GM21528 (cell line): ENCODE results near the gene GABBR2.
"Not testable (repeated sequence)": the region's sequence is repeated elsewhere in the genome, so short reads cannot be mapped to it uniquely, and the experiment has no call there.

Experiments used
- ATAC-seq: cut with Tn5 transposase; IDR thresholded peaks from one replicate; pipeline ENCODE4 v1.9.1; 2021; ENCODE audit warnings: mild to moderate bottlenecking, moderate library complexity; ENCODE audit not compliant: unreplicated experiment, low FRiP score

GABBR2 gene

DNA sequence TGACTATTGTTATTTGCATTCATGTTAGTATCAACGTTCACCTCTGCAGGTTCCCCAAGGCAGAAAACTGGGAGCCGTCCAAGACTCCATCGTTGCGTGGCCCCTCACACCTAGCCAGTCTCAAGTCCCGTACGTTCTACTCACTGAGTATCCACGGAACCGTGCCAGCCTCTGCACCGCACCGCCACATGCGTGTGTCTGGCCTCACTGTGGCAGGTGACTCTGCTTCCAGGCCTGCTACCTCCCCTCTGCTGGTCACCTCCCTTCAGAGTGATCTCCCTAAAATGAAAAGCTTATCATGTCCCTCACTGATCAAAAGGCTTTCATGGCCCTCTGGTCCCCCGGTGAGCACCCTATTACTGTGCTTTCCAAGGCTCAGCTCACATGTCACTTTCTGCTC is 108.1 kb downstream of the GABBR2 start:
- ATAC-seq: no peak

DNA sequence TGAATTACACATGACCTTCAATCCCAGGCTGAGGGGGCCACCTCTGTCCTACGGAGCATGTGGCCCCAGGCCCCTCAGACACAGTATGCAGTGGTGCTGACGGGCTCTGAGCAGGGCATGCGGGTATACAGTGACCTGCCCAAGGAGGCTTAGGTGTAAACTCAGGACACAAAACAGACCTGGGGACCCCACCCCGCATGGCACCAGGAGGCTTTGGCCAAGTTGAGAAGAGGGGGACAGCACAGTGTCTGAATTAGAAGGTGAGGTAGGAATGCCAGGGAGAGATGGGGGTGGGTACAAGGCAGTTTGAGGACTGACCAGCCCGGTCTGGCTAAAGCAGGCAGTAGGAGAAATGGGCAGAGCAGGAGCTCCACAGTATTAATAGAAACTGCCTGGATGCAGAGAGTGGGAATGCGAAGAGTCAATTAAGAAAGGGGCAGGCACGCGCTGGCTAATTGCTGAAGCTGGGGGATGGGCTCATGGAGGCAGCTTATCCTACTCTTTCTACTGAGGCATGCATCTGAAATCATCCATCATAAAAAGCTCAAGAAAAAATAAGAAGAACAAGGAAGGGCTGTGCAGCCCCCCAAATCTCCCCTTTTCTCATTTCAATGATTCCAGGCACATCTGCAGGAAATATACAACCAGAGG is 109.0 kb downstream of the GABBR2 start:
- ATAC-seq: no peak

DNA sequence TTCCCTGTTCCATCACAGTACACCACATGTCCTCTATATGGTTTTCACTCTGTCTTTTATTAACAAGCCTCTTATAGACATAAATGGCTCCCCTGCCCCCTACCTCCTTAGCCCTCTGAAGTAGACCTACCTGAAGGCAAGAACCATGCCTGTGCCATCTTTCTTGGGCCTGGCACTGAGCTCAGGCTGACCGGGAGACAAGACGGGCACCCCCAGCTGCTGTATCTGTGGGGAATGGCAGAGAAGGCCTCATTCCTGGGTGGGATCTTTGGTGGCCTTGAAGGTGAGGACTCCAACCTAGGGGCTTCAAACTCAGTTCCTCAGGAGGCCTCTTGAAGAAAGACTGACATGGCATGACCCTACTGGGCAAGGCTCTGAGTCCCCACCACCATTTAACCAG is 109.9 kb downstream of the GABBR2 start:
- ATAC-seq: no peak

GRCh38 chr9:98597236-98597771 is 111.4 kb downstream of the GABBR2 start:
- no peak for ATAC-seq

DNA sequence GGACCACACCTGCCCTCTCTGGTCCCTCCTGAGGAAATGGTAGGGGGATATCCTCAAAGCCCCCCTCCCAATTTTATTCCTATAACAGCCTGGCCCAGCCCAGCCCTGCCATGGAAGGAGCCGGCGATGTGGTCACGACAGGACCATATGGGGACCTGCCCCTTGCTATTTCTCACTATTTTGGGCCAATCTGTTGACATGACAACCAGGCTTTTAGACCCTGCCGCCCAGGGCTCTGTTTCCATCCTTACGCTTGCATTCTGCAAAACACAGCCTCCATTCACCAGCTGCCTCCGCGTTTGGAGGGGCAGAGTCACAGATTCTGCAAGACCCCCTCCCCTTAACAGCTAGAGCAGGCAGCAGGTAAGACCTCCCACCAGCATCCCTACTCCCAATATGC is 112.2 kb downstream of the GABBR2 start:
- ATAC-seq: no peak

- ATAC-seq: no peak
These were observed 114.1 kb downstream of the GABBR2 start for GRCh38 chr9:98594546-98595160.

GRCh38 chr9:98593354-98594253 is 115.1 kb downstream of the GABBR2 start:
- no peak for ATAC-seq

- ATAC-seq: no peak
These were observed 117.0 kb downstream of the GABBR2 start for GRCh38 chr9:98591696-98592095.

- no peak for ATAC-seq
These were observed 118.6 kb downstream of the GABBR2 start for GRCh38 chr9:98590101-98590500.

GRCh38 chr9:98589102-98589501 is 119.6 kb downstream of the GABBR2 start:
- no peak for ATAC-seq

DNA sequence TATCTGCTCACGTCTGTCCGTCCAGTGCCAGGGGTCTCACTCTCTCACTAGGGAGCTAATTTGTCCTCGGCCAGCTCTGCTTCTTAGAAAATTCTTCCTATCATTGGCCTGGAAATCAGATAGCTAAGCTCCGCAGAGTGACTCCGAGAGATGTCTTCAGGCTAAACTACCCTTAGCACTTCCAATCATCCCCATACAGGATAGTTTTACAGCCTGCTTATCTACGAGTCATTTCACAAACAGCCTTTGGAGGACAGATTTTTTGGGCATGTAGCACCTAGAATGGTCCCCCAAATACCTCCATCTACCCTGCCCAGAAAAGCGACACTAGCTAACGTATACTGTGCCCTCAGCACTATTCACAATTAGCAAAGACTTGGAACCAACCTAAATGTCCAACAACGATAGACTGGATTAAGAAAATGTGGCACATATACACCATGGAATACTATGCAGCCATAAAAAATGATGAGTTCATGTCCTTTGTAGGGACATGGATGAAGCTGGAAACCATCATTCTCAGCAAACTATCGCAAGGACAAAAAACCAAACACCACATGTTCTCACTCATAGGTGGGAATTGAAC is 123.8 kb downstream of the GABBR2 start:
- ATAC-seq: not testable (repeated sequence)

GRCh38 chr9:98584059-98584458 is 124.7 kb downstream of the GABBR2 start:
- ATAC-seq: no peak

- no peak for ATAC-seq
These were observed 125.3 kb downstream of the GABBR2 start for GRCh38 chr9:98583417-98583816.

DNA sequence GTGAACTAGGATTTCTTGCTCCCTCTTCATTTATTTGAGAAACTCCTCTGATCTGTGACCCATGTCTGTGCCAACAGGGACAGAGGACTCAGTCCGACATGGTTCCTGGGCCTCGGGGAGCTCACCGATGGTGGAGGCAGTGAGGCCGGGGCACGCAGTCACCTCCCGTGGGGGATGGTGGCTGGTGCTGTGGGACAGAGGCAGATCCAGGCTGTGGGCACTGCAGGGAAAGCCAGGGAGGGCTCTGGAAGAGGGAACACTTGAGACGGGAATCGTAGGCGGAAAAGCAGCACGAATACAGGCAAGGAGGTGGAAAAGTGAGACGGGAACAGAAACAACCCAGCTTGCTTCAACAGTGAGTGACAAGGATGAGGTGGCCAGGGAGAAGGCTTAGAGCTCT is 127.8 kb downstream of the GABBR2 start:
- ATAC-seq: no peak

DNA sequence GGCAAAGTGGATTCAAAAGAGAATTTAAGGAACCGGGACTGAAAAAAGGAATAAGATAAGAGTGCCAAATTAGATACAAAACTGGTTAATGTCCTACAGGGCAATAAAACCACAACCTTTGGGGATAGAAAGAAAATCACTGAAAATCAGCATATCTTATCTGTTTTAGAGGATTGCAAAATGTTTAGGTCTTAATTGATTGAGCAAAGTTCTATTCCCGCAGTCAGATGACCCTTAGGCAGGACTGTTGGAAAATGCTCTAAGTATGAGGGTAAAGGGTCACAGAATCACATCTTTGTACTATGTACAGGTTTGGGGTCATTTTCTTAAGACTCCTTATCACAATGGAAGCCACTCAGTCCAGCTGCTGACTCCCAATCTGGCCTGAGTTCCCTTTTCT is 129.0 kb downstream of the GABBR2 start:
- ATAC-seq: no peak

DNA sequence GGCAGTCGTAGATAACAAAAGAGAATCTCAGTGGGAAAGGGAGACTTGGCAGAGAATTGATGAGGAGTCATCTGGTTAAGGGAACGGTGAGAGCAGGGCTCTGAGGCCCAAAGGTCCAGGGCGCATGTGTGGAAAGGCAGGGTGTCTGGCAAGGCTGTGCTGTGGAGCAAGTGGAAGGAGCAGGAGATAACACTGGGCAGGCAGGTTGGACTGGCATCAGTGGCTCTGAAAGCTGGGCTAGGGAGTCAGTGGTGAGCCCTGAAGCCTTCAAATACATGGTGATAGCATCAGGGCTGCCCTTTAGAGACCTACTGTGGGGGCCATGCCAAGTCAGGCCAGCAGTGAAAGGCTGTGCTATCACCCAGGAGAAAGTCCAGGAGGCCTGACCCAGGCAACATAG is 131.3 kb downstream of the GABBR2 start:
- no peak for ATAC-seq

- no peak for ATAC-seq
These were observed 131.9 kb downstream of the GABBR2 start for GRCh38 chr9:98576859-98577258.

GRCh38 chr9:98576354-98576753 is 132.4 kb downstream of the GABBR2 start:
- ATAC-seq: no peak

DNA sequence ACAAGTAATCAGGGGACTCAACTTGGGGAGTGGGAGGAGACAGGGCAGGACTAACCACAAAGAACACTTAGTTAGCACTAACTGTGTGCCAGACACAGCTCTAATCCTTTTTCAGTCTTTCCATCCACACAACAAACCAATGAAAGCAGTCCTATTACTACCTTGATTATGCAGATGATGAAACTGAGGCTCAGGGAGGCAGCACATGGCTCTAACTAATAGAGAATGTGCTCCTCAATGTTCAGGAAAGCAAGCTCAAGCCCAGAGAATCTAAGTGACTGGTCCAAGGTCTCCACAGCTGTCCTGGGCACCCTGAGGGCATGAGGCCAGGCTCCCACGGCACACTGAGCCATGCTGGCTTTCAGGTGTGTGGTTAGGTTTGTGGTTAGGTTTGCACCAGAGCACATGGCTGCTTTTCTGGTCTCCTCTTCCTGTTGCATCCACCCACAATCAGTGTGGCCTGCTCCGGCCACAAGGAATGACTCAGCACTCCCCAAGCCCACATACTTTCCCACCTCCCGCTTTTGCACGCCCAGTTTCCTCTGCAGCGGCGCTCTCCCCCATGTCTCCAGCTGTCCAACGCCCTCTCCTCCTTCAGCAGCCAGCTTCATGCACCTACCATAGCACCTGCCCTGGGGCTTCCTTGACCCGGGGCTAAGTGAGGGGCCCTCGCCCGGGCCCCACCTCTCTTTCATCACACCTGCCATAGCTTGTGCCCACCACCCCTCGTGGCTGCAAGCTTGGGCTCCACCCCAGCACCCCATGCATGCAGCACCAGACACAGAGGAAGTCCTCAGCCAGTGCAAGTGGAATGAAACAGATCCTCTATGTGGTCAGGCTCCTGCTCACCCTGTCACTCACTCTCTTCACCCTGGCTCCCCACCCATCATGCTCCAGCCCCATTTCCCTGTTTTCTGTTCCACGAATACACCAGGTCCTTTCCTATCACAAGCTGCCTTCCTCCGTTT is 133.1 kb downstream of the GABBR2 start:
- ATAC-seq: peak; percentile 90
